GM20000 (cell line): ENCODE results near the gene LCK.

Source experiments
- DNase-seq: peaks from one replicate; pipeline ENCODE4 v3.0.0; 2012; ENCODE audit warnings: low spot score
- CTCF ChIP-seq: IDR thresholded peaks from 2 replicates; pipeline ENCODE4 v1.5.1; 2012; ENCODE audit warnings: mild to moderate bottlenecking, control low read depth; ENCODE audit errors: extremely low read depth, missing control alignments

LCK gene

GRCh38 chr1:32228771-32229170, 22.3 kb upstream of the LCK start:
- no peak for TF ChIP-seq CTCF
- no peak for DNase-seq

- no peak for TF ChIP-seq CTCF
- no peak for DNase-seq
These were observed 19.1 kb upstream of the LCK start for GRCh38 chr1:32231843-32232432.

GRCh38 chr1:32232558-32233304, 18.3 kb upstream of the LCK start:
- TF ChIP-seq CTCF: no peak
- no peak for DNase-seq

- TF ChIP-seq CTCF: no peak
- DNase-seq: no peak
These were observed 16.3 kb upstream of the LCK start for GRCh38 chr1:32234792-32235191.

GRCh38 chr1:32239337-32239736, 11.7 kb upstream of the LCK start:
- TF ChIP-seq CTCF: no peak
- no peak for DNase-seq

- TF ChIP-seq CTCF: no peak
- no peak for DNase-seq
These were observed 11.3 kb upstream of the LCK start for GRCh38 chr1:32239790-32240139.

- peak; percentile 45 for DNase-seq
- no peak for TF ChIP-seq CTCF
These were observed 10.7 kb upstream of the LCK start for GRCh38 chr1:32240140-32240951.
